Stromal cell of bone marrow (primary cell): ENCODE results near the gene ZNF574.
"Not testable (repeated sequence)": the region's sequence is repeated elsewhere in the genome, so short reads cannot be mapped to it uniquely, and the experiment has no call there.

Source experiments
- DNase-seq: peaks from one replicate; pipeline ENCODE4 v3.0.0-alpha.2; 2012; ENCODE audit warnings: low read depth

ZNF574 gene

DNA sequence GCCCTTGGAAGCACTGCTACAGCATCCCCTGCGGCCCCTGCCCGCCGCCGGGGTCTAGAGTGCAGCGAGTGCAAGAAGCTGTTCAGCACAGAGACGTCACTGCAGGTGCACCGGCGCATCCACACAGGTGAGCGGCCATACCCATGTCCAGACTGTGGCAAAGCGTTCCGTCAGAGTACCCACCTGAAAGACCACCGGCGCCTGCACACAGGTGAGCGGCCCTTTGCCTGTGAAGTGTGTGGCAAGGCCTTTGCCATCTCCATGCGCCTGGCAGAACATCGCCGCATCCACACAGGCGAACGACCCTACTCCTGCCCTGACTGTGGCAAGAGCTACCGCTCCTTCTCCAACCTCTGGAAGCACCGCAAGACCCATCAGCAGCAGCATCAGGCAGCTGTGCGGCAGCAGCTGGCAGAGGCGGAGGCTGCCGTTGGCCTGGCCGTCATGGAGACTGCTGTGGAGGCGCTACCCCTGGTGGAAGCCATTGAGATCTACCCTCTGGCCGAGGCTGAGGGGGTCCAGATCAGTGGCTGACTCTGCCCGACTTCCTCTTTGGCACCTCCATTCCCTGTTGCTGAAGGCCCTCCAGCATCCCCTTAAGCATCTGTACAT, 4.9 kb downstream of the ZNF574 start:
- no peak for DNase-seq

- DNase-seq: peak; percentile 29
Measured at GRCh38 chr19:42081584-42082203, 5.7 kb downstream of the ZNF574 start.

DNA sequence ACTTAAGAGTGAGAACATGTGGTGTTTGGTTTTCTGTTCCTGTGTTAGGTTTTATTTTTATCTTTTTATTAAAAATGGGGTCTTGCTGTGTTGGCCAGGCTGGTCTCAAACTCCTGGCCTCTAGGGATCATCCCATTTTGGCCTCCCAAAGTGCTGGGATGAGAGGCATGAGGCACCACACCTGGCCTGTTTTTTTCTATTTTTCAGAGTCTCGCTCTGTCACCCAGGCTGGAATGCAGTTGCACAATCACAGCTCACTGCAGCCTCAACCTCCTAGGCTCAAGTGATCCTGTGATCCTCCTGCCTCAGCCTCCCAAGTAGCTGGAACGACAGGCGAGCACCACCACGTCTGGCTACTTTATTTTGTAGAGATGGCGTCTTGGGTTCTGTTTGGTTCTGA, 7.6 kb downstream of the ZNF574 start:
- no peak for DNase-seq

DNA sequence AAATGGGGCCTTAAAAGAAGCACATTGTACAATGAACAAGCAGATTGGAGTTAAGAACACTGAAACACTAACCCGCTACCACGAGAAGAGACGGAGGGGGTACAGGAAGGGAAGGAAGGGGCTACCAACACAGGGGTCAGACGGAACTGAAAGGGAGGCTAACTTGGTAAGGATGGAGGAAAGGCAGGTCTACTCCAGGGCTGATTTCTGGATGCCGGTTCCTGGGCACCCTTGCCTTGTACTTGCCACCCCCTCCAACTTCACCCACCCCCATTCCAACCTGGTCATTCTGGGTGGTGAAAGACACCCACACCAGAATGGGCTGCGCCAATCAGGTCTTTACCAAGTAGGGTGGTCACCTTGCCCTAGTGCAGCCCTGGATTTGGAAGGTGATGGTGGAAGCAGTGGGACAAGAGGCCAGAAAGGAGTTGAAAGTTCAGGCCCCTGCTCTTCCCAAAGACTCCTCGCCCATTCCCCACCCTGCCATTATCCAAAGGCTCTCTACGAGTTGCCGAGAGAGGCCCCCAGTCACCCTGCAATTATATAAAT, 10.3 kb downstream of the ZNF574 start:
- DNase-seq: no peak

- no peak for DNase-seq
Measured at GRCh38 chr19:42086770-42087550, 11.0 kb downstream of the ZNF574 start.

- peak; percentile 34 for DNase-seq
Measured at GRCh38 chr19:42088471-42089190, 12.7 kb downstream of the ZNF574 start.

GRCh38 chr19:42089191-42089750, 13.3 kb downstream of the ZNF574 start:
- DNase-seq: no peak

- no peak for DNase-seq
Measured at GRCh38 chr19:42089772-42090171, 13.8 kb downstream of the ZNF574 start.

DNA sequence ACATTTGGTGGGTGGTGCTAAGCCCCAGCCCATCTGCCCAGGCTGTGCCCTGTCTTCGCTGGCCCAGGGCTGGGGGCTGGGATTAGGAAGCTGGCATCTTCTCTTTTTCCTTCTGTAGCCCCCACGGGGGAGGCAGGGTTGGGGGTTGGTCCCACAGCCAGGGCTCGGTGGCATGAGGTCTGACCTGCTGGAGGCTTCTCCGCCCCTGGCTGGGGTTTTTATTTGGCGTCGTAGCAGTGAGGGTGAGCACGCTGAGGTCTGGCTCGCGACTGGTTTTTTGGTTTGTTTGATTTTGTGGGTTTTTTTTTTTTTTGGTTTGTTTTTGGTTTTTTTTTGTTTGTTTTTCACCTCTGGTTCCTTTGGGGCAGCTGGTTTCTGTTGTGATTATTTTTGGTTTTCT, 14.7 kb downstream of the ZNF574 start:
- DNase-seq: no peak

- DNase-seq: no peak
Measured at GRCh38 chr19:42091300-42091699, 15.3 kb downstream of the ZNF574 start.

DNA sequence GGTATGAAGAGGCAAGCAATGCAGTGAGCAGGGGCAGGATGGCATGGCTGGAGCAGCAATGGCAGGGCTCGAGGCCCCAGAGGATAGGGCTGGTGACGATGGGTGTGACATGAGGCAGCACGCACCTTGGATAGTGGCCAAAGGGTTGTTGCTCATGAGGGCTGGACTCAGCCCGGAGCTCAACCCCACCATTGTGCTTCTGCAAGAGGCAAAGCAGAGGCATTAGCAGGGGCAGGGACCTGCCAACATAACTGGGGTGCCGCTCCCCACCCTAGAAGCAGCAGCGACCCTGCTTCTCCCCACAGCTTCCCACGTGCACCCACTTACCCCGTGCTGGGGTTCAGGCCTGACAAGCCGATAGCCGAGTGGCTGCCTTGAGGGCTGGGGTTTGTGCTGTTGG, 15.8 kb downstream of the ZNF574 start:
- DNase-seq: peak; percentile 24

DNA sequence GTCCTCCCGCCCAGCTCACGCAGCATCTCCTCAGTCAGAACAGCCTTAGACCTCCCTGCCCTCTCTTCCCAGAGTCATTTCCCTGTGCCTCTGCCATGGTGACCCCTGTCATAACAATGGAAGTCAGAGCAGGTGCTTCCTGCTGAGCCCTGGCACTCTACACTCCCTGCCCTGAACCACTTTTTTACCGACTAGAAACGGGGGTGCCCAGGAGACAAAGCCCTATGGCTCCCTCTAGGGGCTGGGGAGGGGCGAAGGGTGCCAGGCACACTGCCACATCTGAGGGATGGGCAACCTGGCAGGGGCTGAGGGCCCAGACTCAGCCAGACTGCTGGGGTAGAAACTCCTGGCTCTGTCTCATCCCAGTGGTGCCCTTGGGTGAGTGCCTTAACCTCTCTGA, 16.4 kb downstream of the ZNF574 start:
- DNase-seq: no peak

DNA sequence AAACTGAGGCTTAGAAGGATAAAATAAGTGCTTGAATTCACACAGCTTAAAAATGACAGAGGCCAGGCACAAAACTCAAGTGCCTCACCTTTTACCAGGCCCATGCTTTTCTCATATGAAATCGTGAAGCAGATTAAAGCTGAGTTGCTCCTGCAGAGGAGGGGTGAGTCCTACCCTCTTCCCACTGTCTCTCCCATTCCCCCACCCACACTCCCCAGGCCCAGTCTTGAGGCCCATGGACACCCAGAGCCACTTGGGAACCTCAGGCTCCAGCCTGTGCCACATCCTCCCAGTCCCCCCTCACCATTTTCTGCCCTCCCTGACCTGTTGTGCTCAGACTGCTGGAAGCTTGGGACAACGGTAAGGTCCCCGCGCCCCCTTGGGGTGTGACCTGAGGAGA, 17.5 kb downstream of the ZNF574 start:
- no peak for DNase-seq

- no peak for DNase-seq
Measured at GRCh38 chr19:42093926-42094325, 18.0 kb downstream of the ZNF574 start.

DNA sequence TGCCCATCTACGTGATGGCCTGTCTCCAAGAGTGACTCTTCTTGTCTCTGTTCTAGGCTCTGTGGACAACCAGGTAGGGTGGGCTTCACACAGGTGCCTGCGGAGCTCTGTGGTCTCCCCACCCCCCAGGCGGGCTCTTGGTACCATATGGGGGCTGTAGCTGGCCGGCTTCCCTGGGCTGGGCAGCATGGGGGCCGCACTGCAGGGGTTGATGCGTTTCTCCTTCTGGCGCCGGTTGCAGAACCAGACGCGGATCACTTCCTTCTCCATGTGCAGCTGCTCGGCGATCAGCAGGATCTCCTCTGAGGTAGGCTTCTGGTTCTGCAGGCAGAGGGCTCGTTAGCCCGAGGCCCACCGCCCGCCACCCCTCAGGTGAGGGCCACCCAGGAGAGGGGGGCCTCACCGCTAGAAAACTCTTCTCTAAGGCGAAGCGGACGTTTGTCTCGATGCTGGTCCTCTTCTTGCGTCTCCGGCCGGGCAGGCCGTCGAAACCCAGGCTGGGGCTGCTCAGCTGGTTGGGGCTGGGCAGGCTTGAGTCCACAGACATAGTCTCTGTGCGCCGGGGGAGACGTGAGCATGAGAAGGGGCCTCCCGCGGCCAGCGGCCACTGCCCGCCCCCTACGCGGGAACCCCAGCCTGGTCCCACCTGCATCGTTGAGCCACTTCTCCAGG, 19.3 kb downstream of the ZNF574 start:
- no peak for DNase-seq

DNA sequence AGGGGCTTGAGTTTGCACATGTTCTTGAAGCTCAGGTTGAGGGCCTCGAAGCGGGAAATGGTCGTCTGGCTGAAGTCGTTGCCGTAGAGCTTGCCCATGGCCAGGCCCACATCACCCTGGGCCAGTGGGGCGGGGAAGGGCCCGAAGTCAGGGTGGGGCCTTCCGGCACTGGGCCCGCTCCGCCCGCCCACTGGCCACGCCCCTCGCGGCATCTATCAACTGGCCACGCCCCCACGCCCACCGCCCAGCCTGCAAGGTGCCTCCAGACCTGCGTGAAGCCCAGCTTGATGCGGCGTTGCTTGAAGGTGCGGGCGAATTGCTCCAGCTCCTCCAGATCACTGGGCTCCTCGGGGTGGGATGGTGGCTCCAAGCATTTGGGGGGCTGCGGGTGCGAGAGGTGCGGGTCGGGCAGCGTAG, 19.9 kb downstream of the ZNF574 start:
- no peak for DNase-seq

GRCh38 chr19:42096255-42096837, 20.4 kb downstream of the ZNF574 start:
- no peak for DNase-seq

GRCh38 chr19:42097461-42097860, 21.5 kb downstream of the ZNF574 start:
- no peak for DNase-seq

DNA sequence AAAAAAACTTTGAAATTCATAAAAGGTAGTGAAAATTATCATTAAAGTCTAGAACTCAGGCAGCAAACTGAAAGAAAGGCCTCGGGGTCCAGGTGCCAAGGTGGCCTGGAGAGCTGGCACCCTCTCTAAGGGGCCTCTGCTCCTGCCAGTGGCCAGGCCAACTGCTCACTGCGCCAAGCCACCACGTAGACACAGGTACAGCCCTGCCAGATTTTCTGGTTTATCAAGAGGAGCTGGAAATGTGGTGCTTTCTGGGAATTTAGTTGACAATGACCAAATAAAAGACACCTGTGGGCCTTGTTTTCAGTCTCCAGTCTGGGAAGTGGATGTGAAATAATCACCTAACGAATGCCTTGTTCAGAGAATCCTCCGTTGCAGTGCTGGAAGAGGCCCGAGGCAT, 22.8 kb downstream of the ZNF574 start:
- no peak for DNase-seq

DNA sequence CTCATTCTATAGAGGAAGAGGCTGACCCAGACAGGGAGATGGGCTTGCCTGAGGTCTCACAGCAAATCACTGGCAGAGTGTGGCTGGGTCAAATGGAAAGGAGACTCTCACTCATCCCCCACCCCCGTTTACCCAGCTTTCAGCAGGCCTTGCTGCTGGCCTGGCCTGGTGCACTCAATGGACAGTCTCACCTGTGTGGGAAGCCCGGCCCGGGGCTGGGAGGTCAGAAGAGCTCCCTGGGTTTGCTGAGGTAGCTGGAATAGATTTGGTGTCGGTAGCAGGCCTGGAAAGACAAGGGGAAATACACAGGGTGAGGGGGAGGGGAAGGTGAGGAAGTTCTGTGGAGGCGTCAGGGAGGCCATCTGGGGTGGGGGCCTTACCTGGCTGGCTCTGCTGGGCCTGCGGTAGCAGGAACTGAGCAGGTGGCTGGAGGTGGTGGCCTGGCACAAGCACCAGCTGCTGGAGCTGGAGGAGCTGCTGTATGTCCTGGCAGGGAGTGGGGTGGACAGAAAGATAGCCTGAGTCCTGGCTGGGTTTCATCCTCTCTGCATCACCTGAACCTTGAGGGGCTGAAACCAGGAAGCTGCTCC, 23.5 kb downstream of the ZNF574 start:
- DNase-seq: no peak

DNA sequence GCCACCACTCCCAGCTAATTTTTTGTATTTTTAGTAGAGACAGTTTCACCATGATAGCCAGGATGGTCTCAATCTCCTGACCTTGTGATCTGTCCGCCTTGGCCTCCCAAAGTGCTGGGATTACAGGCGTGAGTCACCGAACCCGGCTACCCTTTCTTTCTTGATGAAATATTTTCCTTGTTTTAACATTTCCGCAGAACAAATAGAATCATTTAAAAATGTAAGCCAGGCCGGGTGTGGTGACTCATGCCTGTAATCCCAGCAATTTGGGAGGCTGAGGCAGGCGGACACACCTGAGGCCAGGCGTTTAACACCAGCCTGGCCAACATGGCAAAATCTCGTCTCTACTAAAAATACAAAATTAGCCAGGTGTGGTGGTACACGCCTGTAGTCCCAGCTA, 24.3 kb downstream of the ZNF574 start:
- not testable (repeated sequence) for DNase-seq
